HepG2 (cell line): Measurements from ENCODE around the gene COX15. TPM values are rescaled to one million over a fixed set of nuclear protein-coding genes. Genes with fewer than 3 reads are reported as not detected.

Experiments used
- AKNA ChIP-seq: sonication (generic); formaldehyde crosslinking; IDR thresholded peaks from 2 replicates; pipeline ENCODE4 v1.4.0; 2020; ENCODE audit warnings: missing genetic modification reagents, borderline replicate concordance
- BRF2 ChIP-seq: sonication (generic); formaldehyde crosslinking; IDR thresholded peaks from 2 replicates; pipeline ENCODE4 v1.8.1; 2022; ENCODE audit warnings: mild to moderate bottlenecking, missing genetic modification reagents
- CREM ChIP-seq, 2 experiments: sonication (generic) in 1 of 2; formaldehyde crosslinking in 1 of 2; IDR thresholded peaks; 2 replicates each; pipeline versions ENCODE4 v1.4.0 to v1.6.1; 2016 to 2020; ENCODE audit warnings: antibody characterized with exemption in 1 of 2, mild to moderate bottlenecking in 1 of 2, missing genetic modification reagents in 1 of 2
- ELF4 ChIP-seq: sonication (generic); formaldehyde crosslinking; IDR thresholded peaks from 2 replicates; pipeline ENCODE4 v1.5.0; 2020; ENCODE audit warnings: missing genetic modification reagents, mild to moderate bottlenecking, moderate library complexity, borderline replicate concordance
- FOXP4 ChIP-seq: sonication (generic); formaldehyde crosslinking; IDR thresholded peaks from 2 replicates; pipeline ENCODE4 v1.4.0; 2020; ENCODE audit warnings: missing genetic modification reagents
- GATAD2A ChIP-seq: IDR thresholded peaks from 2 replicates; pipeline ENCODE4 v1.6.1; 2016
- GLI4 ChIP-seq: sonication (generic); formaldehyde crosslinking; IDR thresholded peaks from 2 replicates; pipeline ENCODE4 v1.5.1; 2020; ENCODE audit warnings: missing genetic modification reagents, mild to moderate bottlenecking, moderate library complexity, borderline replicate concordance
- ISL2 ChIP-seq: sonication (generic); formaldehyde crosslinking; IDR thresholded peaks from 2 replicates; pipeline ENCODE4 v1.5.0; 2020; ENCODE audit warnings: missing genetic modification reagents
- NFRKB ChIP-seq: fragments of 450-650 bp; IDR thresholded peaks from 2 replicates; pipeline ENCODE4 v1.6.1; 2017
- RCOR2 ChIP-seq: IDR thresholded peaks from 2 replicates; pipeline ENCODE4 v1.6.1; 2016; ENCODE audit warnings: missing biosample characterization, missing genetic modification reagents
- RERE ChIP-seq: IDR thresholded peaks from 2 replicates; pipeline ENCODE4 v1.6.1; 2016; ENCODE audit warnings: low read depth, missing genetic modification reagents, missing compliant biosample characterization
- SOX5 ChIP-seq: IDR thresholded peaks from 2 replicates; pipeline ENCODE4 v1.6.1; 2016; ENCODE audit warnings: borderline replicate concordance
- ZNF282 ChIP-seq: fragments of 450-650 bp; IDR thresholded peaks from 2 replicates; pipeline ENCODE4 v1.6.1; 2018; ENCODE audit not compliant: partially characterized antibody
- ZSCAN30 ChIP-seq: sonication (generic); formaldehyde crosslinking; IDR thresholded peaks from 2 replicates; pipeline ENCODE4 v1.5.0; 2020; ENCODE audit warnings: mild to moderate bottlenecking, missing genetic modification reagents
- polyA plus RNA-seq, 8 experiments: library from polyadenylated mRNA; depleted of rRNA in 3 of 8; stranded (reverse) in 7 of 8; unstranded in 1 of 8; fragments of >200 nt; fragmentation: Illumina TruSeq in 4 of 8; extraction: Trizol in 4 of 8; gene quantifications; 2 replicates each; pipeline versions ENCODE4 v1.2.1 to v1.2.3, GENCODE V29; 2011 to 2016; ENCODE audit warnings: low read depth in 4 of 8, missing spikeins in 1 of 8, mixed read lengths in 1 of 8; ENCODE audit not compliant: insufficient read depth in 1 of 8
- total RNA-seq, 5 experiments: library from RNA; depleted of rRNA; stranded (reverse); fragments of >200 nt; fragmentation: Illumina TruSeq; extraction: Trizol; gene quantifications; 2 replicates each; pipeline ENCODE4 v1.2.3, GENCODE V29; 2016; ENCODE audit warnings: low read depth in 1 of 5

The COX15 gene
- total and polyA plus RNA-seq, 2 of the 13 experiments (the other 11 are each of a cell fraction or from before 2014, with no cell fraction given): 19.2 to 44.7 TPM

GRCh38 chr10:99779335-99779734, 47.4 kb upstream of the COX15 start (continued):
- TF ChIP-seq FOXP4 (0 out of 2 replicates have a peak, but pooled peaks have one; percentile 15), AKNA (no peak), BRF2 (CRISPR knock-in tag) (no peak), GATAD2A (0 out of 2 replicates have a peak, but pooled peaks have one; percentile 20), RCOR2 (CRISPR knock-in tag) (0 out of 2 replicates have a peak, but pooled peaks have one; percentile 21), CREM (IDR thresholded peaks at IDR 0.05) (peak; percentile 25; the same call in 1 of the 2 replicates), CREM (CRISPR knock-in tag; IDR thresholded peaks at IDR 0.05) (no peak), ZNF282 (no peak), RERE (CRISPR knock-in tag) (no peak), ISL2 (no peak), SOX5 (no peak), ELF4 (CRISPR knock-in tag) (no peak), NFRKB (no peak), ZSCAN30 (no peak), GLI4 (CRISPR knock-in tag) (no peak)
